HepG2 (cell line): ENCODE results near the gene ARR3. TPM values are rescaled to one million over a fixed set of nuclear protein-coding genes. Genes with fewer than 3 reads are reported as not detected.

Source experiments
- CEBPG ChIP-seq: IDR thresholded peaks from 2 replicates; pipeline ENCODE4 v1.6.1; 2016
- ETV5 ChIP-seq: IDR thresholded peaks from 2 replicates; pipeline ENCODE4 v1.6.1; 2018; ENCODE audit warnings: missing biosample characterization, missing genetic modification reagents, inconsistent platforms, borderline replicate concordance
- FOXP1 ChIP-seq, 2 experiments: fragments of 450-650 bp in 1 of 2; IDR thresholded peaks; 2 replicates each; pipeline ENCODE4 v1.6.1; 2017 to 2018; ENCODE audit warnings: antibody characterized with exemption in 1 of 2
- KAT8 ChIP-seq: IDR thresholded peaks from 2 replicates; pipeline ENCODE4 v1.6.1; 2016; ENCODE audit warnings: missing genetic modification reagents, missing compliant biosample characterization
- MIER3 ChIP-seq: IDR thresholded peaks from 2 replicates; pipeline ENCODE4 v1.6.1; 2016; ENCODE audit warnings: missing compliant biosample characterization, borderline replicate concordance
- MYC ChIP-seq: sonication (generic); formaldehyde crosslinking; IDR thresholded peaks from 2 replicates; pipeline ENCODE4 v1.9.0; 2021; ENCODE audit warnings: missing genetic modification reagents, borderline replicate concordance
- PAWR ChIP-seq: sonication (generic); formaldehyde crosslinking; IDR thresholded peaks from 2 replicates; pipeline ENCODE4 v1.4.0; 2020; ENCODE audit warnings: missing genetic modification reagents, mild to moderate bottlenecking, borderline replicate concordance
- POLR2AphosphoS5 ChIP-seq: IDR thresholded peaks from 2 replicates; pipeline ENCODE4 v1.6.1; 2012; ENCODE audit warnings: low read depth, low read length
- RXRB ChIP-seq: IDR thresholded peaks from 2 replicates; pipeline ENCODE4 v1.6.1; 2016; ENCODE audit warnings: borderline replicate concordance, missing genetic modification reagents, missing compliant biosample characterization
- SMAD1 ChIP-seq: sonication (generic); formaldehyde crosslinking; IDR thresholded peaks from 2 replicates; pipeline ENCODE4 v1.4.0; 2020; ENCODE audit warnings: missing genetic modification reagents, low read depth, mild to moderate bottlenecking, borderline replicate concordance
- SMC3 ChIP-seq: IDR thresholded peaks from 2 replicates; pipeline ENCODE4 v1.6.1; 2011; ENCODE audit warnings: low read length, improper control_type of control experiment
- ZBTB38 ChIP-seq: sonication (generic); formaldehyde crosslinking; IDR thresholded peaks from 2 replicates; pipeline ENCODE4 v1.5.1; 2020; ENCODE audit warnings: mild to moderate bottlenecking, missing genetic modification reagents
- ZFP36 ChIP-seq: fragments of 150-350 bp; IDR thresholded peaks from 2 replicates; pipeline ENCODE4 v1.6.1; 2018; ENCODE audit warnings: borderline replicate concordance, low read length, low read depth; ENCODE audit not compliant: partially characterized antibody
- ZKSCAN5 ChIP-seq: sonication (generic); formaldehyde crosslinking; IDR thresholded peaks from 2 replicates; pipeline ENCODE4 v1.5.1; 2020; ENCODE audit warnings: mild to moderate bottlenecking, missing genetic modification reagents
- ZMYM4 ChIP-seq: sonication (generic); formaldehyde crosslinking; IDR thresholded peaks from 2 replicates; pipeline ENCODE4 v1.8.1; 2023; ENCODE audit warnings: mild to moderate bottlenecking, missing genetic modification reagents
- ZNF136 ChIP-seq: sonication (generic); formaldehyde crosslinking; IDR thresholded peaks from 2 replicates; pipeline ENCODE4 v1.8.1; 2022; ENCODE audit warnings: low read depth, mild to moderate bottlenecking, moderate library complexity, missing genetic modification reagents
- ZNF335 ChIP-seq: sonication (generic); formaldehyde crosslinking; IDR thresholded peaks from 2 replicates; pipeline ENCODE4 v1.4.0; 2020; ENCODE audit warnings: missing genetic modification reagents
- ZNF337 ChIP-seq: sonication (generic); formaldehyde crosslinking; IDR thresholded peaks from 2 replicates; pipeline ENCODE4 v1.5.1; 2020; ENCODE audit warnings: missing genetic modification reagents, low read depth, mild to moderate bottlenecking, borderline replicate concordance
- ZNF562 ChIP-seq: sonication (generic); formaldehyde crosslinking; IDR thresholded peaks from 2 replicates; pipeline ENCODE4 v1.8.0; 2022; ENCODE audit warnings: missing genetic modification reagents, borderline replicate concordance
- ZNF569 ChIP-seq: sonication (generic); formaldehyde crosslinking; IDR thresholded peaks from 2 replicates; pipeline ENCODE4 v1.5.0; 2020; ENCODE audit warnings: mild to moderate bottlenecking, missing genetic modification reagents, moderate library complexity, borderline replicate concordance
- ZNF614 ChIP-seq: IDR thresholded peaks from 2 replicates; pipeline ENCODE4 v1.6.1; 2018; ENCODE audit warnings: missing biosample characterization, missing genetic modification reagents, inconsistent platforms, borderline replicate concordance
- ZNF652 ChIP-seq: IDR thresholded peaks from 2 replicates; pipeline ENCODE4 v1.6.1; 2016; ENCODE audit warnings: low read depth, borderline replicate concordance
- polyA plus RNA-seq, 8 experiments: library from polyadenylated mRNA; depleted of rRNA in 3 of 8; stranded (reverse) in 7 of 8; unstranded in 1 of 8; fragments of >200 nt; fragmentation: Illumina TruSeq in 4 of 8; extraction: Trizol in 4 of 8; gene quantifications; 2 replicates each; pipeline versions ENCODE4 v1.2.1 to v1.2.3, GENCODE V29; 2011 to 2016; ENCODE audit warnings: low read depth in 4 of 8, missing spikeins in 1 of 8, mixed read lengths in 1 of 8; ENCODE audit not compliant: insufficient read depth in 1 of 8
- total RNA-seq, 5 experiments: library from RNA; depleted of rRNA; stranded (reverse); fragments of >200 nt; fragmentation: Illumina TruSeq; extraction: Trizol; gene quantifications; 2 replicates each; pipeline ENCODE4 v1.2.3, GENCODE V29; 2016; ENCODE audit warnings: low read depth in 1 of 5
- TF ChIP-seq, protein P1 (sequence below): sonication (generic); formaldehyde crosslinking; IDR thresholded peaks from 2 replicates; pipeline ENCODE4 v1.4.0; 2020; ENCODE audit warnings: missing genetic modification reagents, mild to moderate bottlenecking, borderline replicate concordance
- TF ChIP-seq, protein P2 (sequence below): sonication (generic); formaldehyde crosslinking; IDR thresholded peaks from 2 replicates; pipeline ENCODE4 v1.8.1; 2023; ENCODE audit warnings: missing genetic modification reagents, mild to moderate bottlenecking, borderline replicate concordance
- TF ChIP-seq, protein P3 (sequence below): sonication (generic); formaldehyde crosslinking; IDR thresholded peaks from 2 replicates; pipeline ENCODE4 v1.4.0; 2020; ENCODE audit warnings: missing genetic modification reagents
- TF ChIP-seq, protein P4 (sequence below): sonication (generic); formaldehyde crosslinking; IDR thresholded peaks from 2 replicates; pipeline ENCODE4 v1.4.0; 2020; ENCODE audit warnings: low read depth, mild to moderate bottlenecking, missing genetic modification reagents

Gene ARR3
- total and polyA plus RNA-seq, 2 of the 13 experiments (the other 11 are each of a cell fraction or from before 2014, with no cell fraction given) = not detected

DNA sequence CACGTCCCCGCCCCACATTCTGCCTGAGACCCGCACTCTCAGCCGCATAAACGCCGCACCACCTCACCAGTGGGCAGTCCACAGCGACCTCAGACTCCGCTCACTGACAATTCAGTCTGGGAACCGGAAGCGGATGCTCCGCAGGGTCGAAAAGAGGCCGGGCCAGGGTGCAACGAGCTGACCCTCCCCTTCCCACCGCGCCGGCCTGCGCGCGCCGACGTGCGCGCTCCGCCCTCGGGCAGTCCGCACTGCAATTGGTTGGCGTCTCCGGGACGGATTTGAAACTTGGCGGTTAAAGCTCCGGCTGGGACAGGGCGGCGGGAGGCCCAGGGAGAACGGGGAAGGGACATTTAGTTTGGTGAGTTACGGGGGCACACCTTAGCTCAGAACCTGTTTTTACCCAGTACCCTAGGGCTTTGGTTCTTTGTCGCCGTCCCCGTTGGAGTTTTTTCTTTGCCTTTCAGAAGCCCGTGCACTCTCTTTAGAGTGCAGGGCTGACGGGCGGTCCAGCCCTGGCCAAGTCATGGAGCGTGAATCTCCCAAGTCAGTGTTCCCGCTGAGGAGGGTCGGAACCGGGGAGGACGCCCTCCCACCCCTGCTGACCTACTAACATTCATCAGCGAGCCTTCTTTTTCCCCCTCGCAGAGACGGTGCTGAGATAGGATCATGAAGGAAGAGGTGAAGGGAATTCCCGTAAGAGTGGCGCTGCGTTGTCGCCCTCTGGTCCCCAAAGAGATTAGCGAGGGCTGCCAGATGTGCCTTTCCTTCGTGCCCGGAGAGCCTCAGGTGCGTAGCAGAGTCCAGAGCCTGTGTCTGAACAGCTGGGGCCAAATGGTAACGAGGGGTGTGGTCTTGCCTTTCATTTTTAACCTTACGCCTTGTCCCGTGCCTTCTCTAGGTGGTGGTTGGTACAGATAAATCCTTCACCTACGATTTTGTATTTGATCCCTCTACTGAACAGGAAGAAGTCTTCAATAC, 21.9 kb downstream of the ARR3 start, which contains the start of the genes KIF4A and PDZD11 (continued):
- TF ChIP-seq ZNF562 (CRISPR knock-in tag) = no peak
- TF ChIP-seq ZBTB38 = no peak
- peak; percentile 38; the same call in 1 of the 2 replicates for TF ChIP-seq MYC (CRISPR knock-in tag)
- no peak for TF ChIP-seq ZFP36
- TF ChIP-seq ZNF569 (CRISPR knock-in tag) = no peak
- TF ChIP-seq RXRB (CRISPR knock-in tag) = no peak
- TF ChIP-seq, protein P1, sequence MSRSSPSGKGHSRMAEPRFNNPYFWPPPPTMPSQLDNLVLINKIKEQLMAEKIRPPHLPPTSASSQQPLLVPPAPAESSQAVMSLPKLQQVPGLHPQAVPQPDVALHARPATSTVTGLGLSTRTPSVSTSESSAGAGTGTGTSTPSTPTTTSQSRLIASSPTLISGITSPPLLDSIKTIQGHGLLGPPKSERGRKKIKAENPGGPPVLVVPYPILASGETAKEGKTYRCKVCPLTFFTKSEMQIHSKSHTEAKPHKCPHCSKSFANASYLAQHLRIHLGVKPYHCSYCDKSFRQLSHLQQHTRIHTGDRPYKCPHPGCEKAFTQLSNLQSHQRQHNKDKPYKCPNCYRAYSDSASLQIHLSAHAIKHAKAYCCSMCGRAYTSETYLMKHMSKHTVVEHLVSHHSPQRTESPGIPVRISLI (CRISPR knock-in tag) = no peak
- no peak for TF ChIP-seq SMAD1 (CRISPR knock-in tag)
- TF ChIP-seq ETV5 (CRISPR knock-in tag) = 0 out of 2 replicates have a peak, but pooled peaks have one; percentile 41
- TF ChIP-seq ZNF614 (CRISPR knock-in tag) = no peak
- TF ChIP-seq ZMYM4 (CRISPR knock-in tag) = peak; percentile 45; the same call in 1 of the 2 replicates
- TF ChIP-seq ZKSCAN5 (CRISPR knock-in tag) = no peak
- TF ChIP-seq, protein P2, sequence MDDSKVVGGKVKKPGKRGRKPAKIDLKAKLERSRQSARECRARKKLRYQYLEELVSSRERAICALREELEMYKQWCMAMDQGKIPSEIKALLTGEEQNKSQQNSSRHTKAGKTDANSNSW (CRISPR knock-in tag) = no peak
- no peak for TF ChIP-seq PAWR (CRISPR knock-in tag)
- TF ChIP-seq, protein P3, sequence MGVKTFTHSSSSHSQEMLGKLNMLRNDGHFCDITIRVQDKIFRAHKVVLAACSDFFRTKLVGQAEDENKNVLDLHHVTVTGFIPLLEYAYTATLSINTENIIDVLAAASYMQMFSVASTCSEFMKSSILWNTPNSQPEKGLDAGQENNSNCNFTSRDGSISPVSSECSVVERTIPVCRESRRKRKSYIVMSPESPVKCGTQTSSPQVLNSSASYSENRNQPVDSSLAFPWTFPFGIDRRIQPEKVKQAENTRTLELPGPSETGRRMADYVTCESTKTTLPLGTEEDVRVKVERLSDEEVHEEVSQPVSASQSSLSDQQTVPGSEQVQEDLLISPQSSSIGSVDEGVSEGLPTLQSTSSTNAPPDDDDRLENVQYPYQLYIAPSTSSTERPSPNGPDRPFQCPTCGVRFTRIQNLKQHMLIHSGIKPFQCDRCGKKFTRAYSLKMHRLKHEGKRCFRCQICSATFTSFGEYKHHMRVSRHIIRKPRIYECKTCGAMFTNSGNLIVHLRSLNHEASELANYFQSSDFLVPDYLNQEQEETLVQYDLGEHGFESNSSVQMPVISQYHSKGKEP (CRISPR knock-in tag) = no peak
- no peak for TF ChIP-seq CEBPG (CRISPR knock-in tag)
- peak; percentile 78 for TF ChIP-seq POLR2AphosphoS5
- TF ChIP-seq SMC3 = no peak
- TF ChIP-seq ZNF652 (CRISPR knock-in tag) = no peak
- TF ChIP-seq FOXP1 (IDR thresholded peaks at IDR 0.05) = no peak
- TF ChIP-seq FOXP1 (CRISPR knock-in tag; IDR thresholded peaks at IDR 0.05) = no peak
- no peak for TF ChIP-seq ZNF337 (CRISPR knock-in tag)
- no peak for TF ChIP-seq ZNF136 (CRISPR knock-in tag)
- no peak for TF ChIP-seq ZNF335
- TF ChIP-seq KAT8 (CRISPR knock-in tag) = peak; percentile 65
- no peak for TF ChIP-seq MIER3 (CRISPR knock-in tag)
- TF ChIP-seq, protein P4, sequence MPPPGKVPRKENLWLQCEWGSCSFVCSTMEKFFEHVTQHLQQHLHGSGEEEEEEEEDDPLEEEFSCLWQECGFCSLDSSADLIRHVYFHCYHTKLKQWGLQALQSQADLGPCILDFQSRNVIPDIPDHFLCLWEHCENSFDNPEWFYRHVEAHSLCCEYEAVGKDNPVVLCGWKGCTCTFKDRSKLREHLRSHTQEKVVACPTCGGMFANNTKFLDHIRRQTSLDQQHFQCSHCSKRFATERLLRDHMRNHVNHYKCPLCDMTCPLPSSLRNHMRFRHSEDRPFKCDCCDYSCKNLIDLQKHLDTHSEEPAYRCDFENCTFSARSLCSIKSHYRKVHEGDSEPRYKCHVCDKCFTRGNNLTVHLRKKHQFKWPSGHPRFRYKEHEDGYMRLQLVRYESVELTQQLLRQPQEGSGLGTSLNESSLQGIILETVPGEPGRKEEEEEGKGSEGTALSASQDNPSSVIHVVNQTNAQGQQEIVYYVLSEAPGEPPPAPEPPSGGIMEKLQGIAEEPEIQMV = no peak
